Colonic mucosa (tissue), 4 donors: ENCODE data around the gene ZNF20. TPM values are rescaled to one million over a fixed set of nuclear protein-coding genes. Genes with fewer than 3 reads are reported as not detected.

Source experiments
- DNase-seq: peaks from one replicate; pipeline ENCODE4 v3.0.0-alpha.2; 2020
- H3K27ac ChIP-seq: fragments of 200-600 bp; one replicate; pipeline ENCODE4 v1.8.0; 2021
- H3K27me3 ChIP-seq: fragments of 200-600 bp; one replicate; pipeline ENCODE4 v1.8.0; 2021
- H3K36me3 ChIP-seq: fragments of 200-600 bp; one replicate; pipeline ENCODE4 v1.8.0; 2021
- H3K4me1 ChIP-seq: fragments of 200-600 bp; one replicate; pipeline ENCODE4 v1.8.0; 2021; ENCODE audit warnings: mild to moderate bottlenecking
- H3K4me3 ChIP-seq: fragments of 200-600 bp; one replicate; pipeline ENCODE4 v1.8.0; 2021
- H3K9ac ChIP-seq, 2 donors: one replicate each; pipeline ENCODE4 v1.7.0; 2013; ENCODE audit warnings: control low read depth in 2 of 2, low read depth in 2 of 2, low read length in 2 of 2
- H3K9me3 ChIP-seq: fragments of 200-600 bp; one replicate; pipeline ENCODE4 v1.8.0; 2021
- intact Hi-C: fragments of 100-400 bp; cut with DNase I; formaldehyde crosslinking; loops from one replicate; pipeline ENCODE4 v1.14.1; 2022
- total RNA-seq, 2 donors: library from RNA; stranded (reverse); fragmentation: NEBNext Ultra II Directional in 1 of 2; extraction: Animal tissue kit (Norgen Biotek cat#: 25700) in 1 of 2; gene quantifications; one replicate each; pipeline ENCODE4 v1.2.1, GENCODE V29; 2021
- TF ChIP-seq, protein P1 (sequence below): fragments of 200-600 bp; IDR thresholded peaks from one replicate; pipeline ENCODE4 v1.8.0; 2022; ENCODE audit warnings: antibody characterized with exemption, mild to moderate bottlenecking
- donor health status: healthy.
- donor health status: DM: no; HTN: no; CAD: no.
- donor health status: DM: no; HTN: no; CAD: no.

Gene ZNF20
- total RNA-seq, result 1 to 10 TPM; 3.4 to 4.8 TPM

DNA sequence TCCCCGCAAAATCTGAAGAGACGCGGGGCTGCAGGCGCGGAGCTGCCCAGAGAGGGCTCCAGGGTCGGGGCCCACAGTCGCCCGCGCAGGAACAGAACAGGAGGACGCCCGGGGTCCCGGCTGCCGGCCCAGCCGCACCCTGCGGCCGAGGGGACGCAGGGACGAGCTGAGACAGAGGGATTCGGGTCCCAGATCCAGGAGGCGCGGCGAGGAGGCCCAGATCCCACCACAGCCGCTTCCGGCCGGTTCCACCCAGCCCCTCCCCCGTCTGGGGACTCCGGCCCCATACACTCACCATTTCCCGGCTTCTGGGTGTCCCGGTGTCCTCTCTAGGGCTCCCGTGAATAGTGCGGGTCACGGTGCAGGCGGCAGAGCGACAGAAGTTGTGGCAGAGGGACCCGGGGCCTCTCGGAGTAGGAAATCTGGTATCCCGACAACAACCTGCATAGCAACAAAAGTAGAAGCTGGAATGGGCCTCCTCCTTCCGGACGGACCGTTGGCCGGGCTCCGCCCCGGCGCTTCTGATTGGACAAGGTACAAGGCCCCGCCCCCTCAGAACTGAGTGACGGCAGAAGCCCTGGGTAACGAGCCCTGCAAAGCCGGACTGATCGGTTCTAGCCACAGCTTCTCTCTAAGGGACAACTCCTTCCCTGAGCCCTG lies at the start of gene ZNF20:
Gene ZNF20 (minus strand): TSS at position 466 of the 660 bp plus-strand sequence. CDS start 168 bp downstream, at position 298.
- Histone ChIP-seq H3K27ac (peak within 1 kb of the TSS; percentile 81), H3K9me3 (no peaks in the 10 kb centered on the region), H3K27me3 (no peaks in the 10 kb centered on the region), H3K36me3 (peaks cover 4% of the 10 kb centered on the region), H3K4me1 (peaks cover 13% of the 10 kb centered on the region), H3K4me3 (peak within 1 kb of the TSS; percentile 77), H3K9ac (peak within 1 kb of the TSS; percentile 70 to 85)
- DNase-seq, result peak; percentile 99
- intact Hi-C loops, result loop anchor here (2.0 to 5.0 kb wide), 5 partner anchors 81 to 343 kb away; partner anchors contain the start of gene ZNF491
- TF ChIP-seq, protein P1, sequence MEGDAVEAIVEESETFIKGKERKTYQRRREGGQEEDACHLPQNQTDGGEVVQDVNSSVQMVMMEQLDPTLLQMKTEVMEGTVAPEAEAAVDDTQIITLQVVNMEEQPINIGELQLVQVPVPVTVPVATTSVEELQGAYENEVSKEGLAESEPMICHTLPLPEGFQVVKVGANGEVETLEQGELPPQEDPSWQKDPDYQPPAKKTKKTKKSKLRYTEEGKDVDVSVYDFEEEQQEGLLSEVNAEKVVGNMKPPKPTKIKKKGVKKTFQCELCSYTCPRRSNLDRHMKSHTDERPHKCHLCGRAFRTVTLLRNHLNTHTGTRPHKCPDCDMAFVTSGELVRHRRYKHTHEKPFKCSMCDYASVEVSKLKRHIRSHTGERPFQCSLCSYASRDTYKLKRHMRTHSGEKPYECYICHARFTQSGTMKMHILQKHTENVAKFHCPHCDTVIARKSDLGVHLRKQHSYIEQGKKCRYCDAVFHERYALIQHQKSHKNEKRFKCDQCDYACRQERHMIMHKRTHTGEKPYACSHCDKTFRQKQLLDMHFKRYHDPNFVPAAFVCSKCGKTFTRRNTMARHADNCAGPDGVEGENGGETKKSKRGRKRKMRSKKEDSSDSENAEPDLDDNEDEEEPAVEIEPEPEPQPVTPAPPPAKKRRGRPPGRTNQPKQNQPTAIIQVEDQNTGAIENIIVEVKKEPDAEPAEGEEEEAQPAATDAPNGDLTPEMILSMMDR, result no peak

DNA sequence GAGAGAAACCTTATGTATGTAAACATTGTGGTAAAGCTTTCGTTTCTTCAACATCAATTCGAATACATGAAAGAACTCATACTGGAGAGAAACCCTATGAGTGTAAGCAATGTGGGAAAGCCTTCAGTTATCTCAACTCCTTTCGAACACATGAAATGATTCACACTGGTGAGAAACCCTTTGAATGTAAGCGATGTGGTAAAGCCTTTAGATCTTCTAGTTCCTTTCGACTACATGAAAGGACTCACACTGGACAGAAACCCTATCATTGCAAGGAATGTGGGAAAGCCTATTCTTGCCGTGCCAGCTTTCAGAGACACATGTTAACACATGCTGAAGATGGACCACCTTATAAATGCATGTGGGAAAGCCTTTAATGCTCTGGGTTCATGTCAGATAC lies 47.5 kb upstream of the ZNF20 start:
- Histone ChIP-seq H3K4me3 (no peak overlapping the region), H3K27ac (no peak overlapping the region), H3K36me3 (peaks cover 17% of the 10 kb centered on the region), H3K27me3 (no peaks in the 10 kb centered on the region), H3K9ac (no peak overlapping the region), H3K4me1 (no peaks in the 10 kb centered on the region), H3K9me3 (peaks cover 5% of the 10 kb centered on the region)
- TF ChIP-seq, protein P1, result no peak
- intact Hi-C loops, result no loop called here
- no peak for DNase-seq

DNA sequence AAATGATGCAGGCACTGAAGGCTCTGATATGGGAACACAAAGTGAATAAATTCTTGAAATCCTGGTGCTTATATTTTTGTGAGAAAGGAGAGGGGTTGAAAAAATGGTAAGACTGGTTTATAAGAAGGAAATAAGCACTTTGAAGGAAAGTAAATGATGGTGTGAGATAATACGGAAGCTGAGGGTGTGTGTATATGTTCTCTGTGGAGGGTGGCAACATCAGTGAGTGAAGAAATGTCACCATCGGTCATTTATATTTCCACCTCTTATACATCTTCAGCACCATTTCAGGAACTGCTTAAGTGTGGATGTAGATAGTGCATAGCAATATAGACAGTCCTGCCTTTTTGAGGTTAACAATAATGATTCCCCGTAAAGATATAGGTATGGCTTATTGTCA lies 40.2 kb upstream of the ZNF20 start:
- Histone ChIP-seq H3K36me3 (no peaks in the 10 kb centered on the region), H3K9ac (no peak overlapping the region)
- intact Hi-C loops, result no loop called here

DNA sequence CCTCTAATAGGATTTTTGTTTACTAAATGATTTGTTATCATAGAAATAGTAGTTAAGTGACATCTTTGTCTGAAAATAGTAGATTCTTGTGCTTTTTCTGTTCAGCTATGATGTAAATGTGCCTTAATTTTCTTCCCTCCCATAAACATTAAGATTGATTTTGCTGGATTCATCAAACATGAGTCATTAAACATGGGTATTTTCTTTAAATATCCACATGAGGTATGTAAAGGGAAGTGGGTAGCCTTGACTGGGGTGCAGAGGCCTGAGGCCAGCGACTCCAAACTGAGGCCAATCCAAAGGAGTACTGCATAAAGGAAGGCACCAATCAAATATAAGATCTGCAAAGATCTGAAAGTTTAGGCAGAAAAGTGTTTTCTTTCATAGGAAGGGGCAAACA lies 26.5 kb upstream of the ZNF20 start:
- Histone ChIP-seq H3K9ac (no peak overlapping the region), H3K4me1 (no peaks in the 10 kb centered on the region), H3K9me3 (no peaks in the 10 kb centered on the region), H3K27ac (no peak overlapping the region), H3K4me3 (no peak overlapping the region), H3K36me3 (no peaks in the 10 kb centered on the region), H3K27me3 (no peaks in the 10 kb centered on the region)
- TF ChIP-seq, protein P1, result no peak
- intact Hi-C loops, result no loop called here
- DNase-seq, result no peak

More for the DNA sequence above, 40.2 kb upstream of the ZNF20 start:
- Histone ChIP-seq H3K4me1 (no peaks in the 10 kb centered on the region), H3K4me3 (no peak overlapping the region), H3K27ac (no peak overlapping the region), H3K27me3 (no peaks in the 10 kb centered on the region), H3K9me3 (no peaks in the 10 kb centered on the region)
- TF ChIP-seq, protein P1, result no peak
- no peak for DNase-seq

DNA sequence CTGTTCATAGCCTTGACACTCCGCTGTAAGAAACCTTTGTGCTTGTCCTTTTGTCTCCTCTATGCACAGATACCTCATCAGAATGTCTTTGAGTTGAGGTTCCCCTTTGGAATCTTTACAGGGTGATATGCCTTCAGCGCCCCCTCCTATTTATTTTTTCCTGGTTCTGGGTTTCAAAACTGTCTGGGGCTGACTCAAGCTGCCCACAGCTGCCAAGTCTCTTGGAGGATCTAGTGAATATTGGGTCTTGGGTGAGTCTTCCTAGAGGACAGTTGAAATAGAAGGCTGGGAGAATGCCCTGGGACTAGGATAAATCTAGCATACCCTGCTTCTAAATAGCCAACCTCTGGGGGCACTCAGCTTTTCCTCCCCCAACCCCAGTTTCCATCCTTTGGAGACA lies 23.7 kb upstream of the ZNF20 start:
- no peaks in the 10 kb centered on the region for H3K9me3 ChIP-seq
- no peak for DNase-seq
- peak overlapping the region; percentile 97 for H3K4me3 ChIP-seq
- intact Hi-C loops, result no loop called here
- H3K27me3 ChIP-seq, result no peaks in the 10 kb centered on the region
- H3K36me3 ChIP-seq, result no peaks in the 10 kb centered on the region
- H3K9ac ChIP-seq, result peak overlapping the region; percentile 92 to 98
- no peaks in the 10 kb centered on the region for H3K4me1 ChIP-seq
- TF ChIP-seq, protein P1, result no peak
- H3K27ac ChIP-seq, result peak overlapping the region; percentile 95
